Stomach (tissue), 4 donors: ENCODE data around the gene MCOLN3.

Source experiments
- EP300 ChIP-seq: sonication (generic); formaldehyde crosslinking; IDR thresholded peaks from one replicate; pipeline ENCODE4 v1.6.1; 2017; ENCODE audit warnings: antibody characterized with exemption
- POLR2A ChIP-seq, 4 donors: fragments of 450-650 bp; IDR thresholded peaks; one replicate each; pipeline ENCODE4 v1.6.1; 2016; ENCODE audit warnings: antibody characterized with exemption in 4 of 4, control low read depth in 2 of 4, mild to moderate bottlenecking in 1 of 4, moderate library complexity in 1 of 4
- POLR2AphosphoS5 ChIP-seq, 3 donors: sonication (generic); formaldehyde crosslinking; IDR thresholded peaks; one replicate each; pipeline ENCODE4 v1.6.1; 2016; ENCODE audit warnings: antibody characterized with exemption in 3 of 3
- TF ChIP-seq, protein P1 (sequence below), 7 experiments: fragments of 450-650 bp in 4 of 7; fragments of 200-600 bp in 3 of 7; sonication (generic) in 3 of 7; IDR thresholded peaks; one replicate each; pipeline ENCODE4 v1.5.1; 2016 to 2019; ENCODE audit warnings: antibody characterized with exemption in 7 of 7, control low read depth in 2 of 7, mild to moderate bottlenecking in 1 of 7

DNA sequence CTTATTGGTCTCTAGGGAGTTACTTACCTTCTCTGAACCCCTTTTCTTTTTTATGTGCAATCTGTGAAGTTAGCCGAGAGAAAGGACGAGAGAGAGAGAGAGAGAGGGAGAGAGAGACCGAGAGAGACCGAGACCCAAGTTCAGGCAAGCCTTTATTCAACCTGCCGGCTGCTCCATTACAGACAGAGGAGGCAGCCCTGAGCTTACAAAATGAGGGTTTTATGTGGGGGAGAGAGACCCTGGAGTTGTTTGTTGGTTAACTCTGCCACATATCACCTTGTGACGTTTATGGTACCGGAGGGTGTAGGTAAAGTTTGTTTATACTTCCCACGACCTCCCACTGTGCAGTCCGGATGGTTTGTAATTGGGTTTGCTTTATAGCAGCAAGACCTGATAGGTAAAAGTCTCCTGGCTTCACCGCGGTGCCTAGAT is 1.5 kb upstream of the MCOLN3 start:
- TF ChIP-seq, protein P1, sequence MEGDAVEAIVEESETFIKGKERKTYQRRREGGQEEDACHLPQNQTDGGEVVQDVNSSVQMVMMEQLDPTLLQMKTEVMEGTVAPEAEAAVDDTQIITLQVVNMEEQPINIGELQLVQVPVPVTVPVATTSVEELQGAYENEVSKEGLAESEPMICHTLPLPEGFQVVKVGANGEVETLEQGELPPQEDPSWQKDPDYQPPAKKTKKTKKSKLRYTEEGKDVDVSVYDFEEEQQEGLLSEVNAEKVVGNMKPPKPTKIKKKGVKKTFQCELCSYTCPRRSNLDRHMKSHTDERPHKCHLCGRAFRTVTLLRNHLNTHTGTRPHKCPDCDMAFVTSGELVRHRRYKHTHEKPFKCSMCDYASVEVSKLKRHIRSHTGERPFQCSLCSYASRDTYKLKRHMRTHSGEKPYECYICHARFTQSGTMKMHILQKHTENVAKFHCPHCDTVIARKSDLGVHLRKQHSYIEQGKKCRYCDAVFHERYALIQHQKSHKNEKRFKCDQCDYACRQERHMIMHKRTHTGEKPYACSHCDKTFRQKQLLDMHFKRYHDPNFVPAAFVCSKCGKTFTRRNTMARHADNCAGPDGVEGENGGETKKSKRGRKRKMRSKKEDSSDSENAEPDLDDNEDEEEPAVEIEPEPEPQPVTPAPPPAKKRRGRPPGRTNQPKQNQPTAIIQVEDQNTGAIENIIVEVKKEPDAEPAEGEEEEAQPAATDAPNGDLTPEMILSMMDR (IDR thresholded peaks at IDR 0.05), result no peak
- TF ChIP-seq POLR2AphosphoS5 (IDR thresholded peaks at IDR 0.05) (no peak), POLR2A (IDR thresholded peaks at IDR 0.05) (no peak), EP300 (no peak)
